A549 (cell line): ENCODE data around the gene STIMATE.

Experiments used
- CTCF ChIP-seq: fragments of >200 bp; sonication (Bioruptor Twin); formaldehyde crosslinking; IDR thresholded peaks from 3 replicates; pipeline ENCODE4 v1.5.1; 2016
- GATA3 ChIP-seq: IDR thresholded peaks from 2 replicates; pipeline ENCODE4 v1.6.1; 2012; ENCODE audit warnings: borderline replicate concordance
- NR3C1 ChIP-seq: fragments of >200 bp; sonication (Bioruptor Twin); formaldehyde crosslinking; IDR thresholded peaks from 3 replicates; pipeline ENCODE4 v1.6.1; 2017
- POLR2A ChIP-seq: IDR thresholded peaks from 2 replicates; pipeline ENCODE4 v1.6.1; 2012; ENCODE audit warnings: mild to moderate bottlenecking, low read length
- RAD21 ChIP-seq, 2 experiments: fragments of >200 bp in 1 of 2; sonication (Bioruptor Twin) in 1 of 2; formaldehyde crosslinking in 1 of 2; IDR thresholded peaks in 1 of 2; conservative IDR thresholded peaks in 1 of 2; 2 replicates in 1 of 2; 3 replicates in 1 of 2; pipeline ENCODE4 v1.6.1; 2012 to 2018; ENCODE audit warnings: inconsistent platforms in 1 of 2
- REST ChIP-seq: fragments of 200-600 bp; sonication (generic); IDR thresholded peaks from 2 replicates; pipeline ENCODE4 v1.6.1; 2016; ENCODE audit warnings: antibody characterized with exemption, mild to moderate bottlenecking, moderate library complexity
- SMC3 ChIP-seq: fragments of >200 bp; sonication (Bioruptor Twin); formaldehyde crosslinking; IDR thresholded peaks from 3 replicates; pipeline ENCODE4 v1.6.1; 2018; ENCODE audit warnings: inconsistent platforms

GRCh38 chr3:52820736-52821135, 76.6 kb downstream of the STIMATE start:
- TF ChIP-seq RAD21 (conservative IDR thresholded peaks at IDR 0.05 in 1 of 2, IDR thresholded peaks at IDR 0.05 in 1 of 2) (peak; percentile 13 to 35; a peak in 3 of 5 replicates), SMC3 (0 out of 3 replicates have a peak, but pooled peaks have one; percentile 17), NR3C1 (no peak), REST (no peak), CTCF (peak; percentile 29), GATA3 (no peak), POLR2A (no peak)
